Measurements from ENCODE around the gene TMPO. TPM values are rescaled to one million over a fixed set of nuclear protein-coding genes. Genes with fewer than 3 reads are reported as not detected.
"Not testable (repeated sequence)": the region's sequence is repeated elsewhere in the genome, so short reads cannot be mapped to it uniquely, and the experiment has no call there.

Gene TMPO
- polyA plus RNA-seq, 3 donors = 35.7 to 67.3 (median 52.1) TPM

- H4K20me1 ChIP-seq (ENCODE audit: insufficient read depth, low read length) = no peaks in the 10 kb centered on the region
- DNase-seq = no peak
- H3K27ac Mint-ChIP-seq = peak overlapping the region; percentile 97 to 100 (median 99)
- TF ChIP-seq CTCF (IDR thresholded peaks at IDR 0.05) = no peak
- peaks cover 0 to 10% (median 3%) of the 10 kb centered on the region in 3 donors for H3K27me3 Mint-ChIP-seq (ENCODE audit: low read depth in 3 of 3)
- H3K36me3 ChIP-seq (replicated peaks in 1 of 2; ENCODE audit: control insufficient read depth in 1 of 2, insufficient read depth in 2 of 2, low read length in 2 of 2) = no peaks in the 10 kb centered on the region
- peak overlapping the region; percentile 96 for H3K4me3 Mint-ChIP-seq
- no peaks in the 10 kb centered on the region for H3K9me3 Mint-ChIP-seq
- H3K79me2 ChIP-seq (ENCODE audit: insufficient read depth, low read length) = no peaks in the 10 kb centered on the region
- H3K4me3 ChIP-seq (replicated peaks in 1 of 3; ENCODE audit: low read depth in 2 of 3, low read length in 3 of 3) = peak overlapping the region; percentile 62 to 99 (median 77)
- no peaks in the 10 kb centered on the region for H3K9me3 ChIP-seq (replicated peaks in 1 of 2; ENCODE audit: control insufficient read depth in 1 of 2, insufficient read depth in 1 of 2, low read length in 2 of 2)
- H3K27ac ChIP-seq (ENCODE audit: low read depth in 1 of 2, low read length in 2 of 2) = peak overlapping the region; percentile 95 to 97
- peaks cover 7 to 16% of the 10 kb centered on the region in 2 donors for H3K4me1 ChIP-seq (ENCODE audit: control insufficient read depth in 1 of 2, insufficient read depth in 2 of 2, low read length in 2 of 2)
- peak overlapping the region; percentile 75 for H3K9ac ChIP-seq (ENCODE audit: insufficient read depth, low read length, poor library complexity, severe bottlenecking)
- H3K27me3 ChIP-seq (ENCODE audit: control insufficient read depth in 2 of 2, insufficient read depth in 2 of 2, low read length in 2 of 2) = no peaks in the 10 kb centered on the region
- H3K4me2 ChIP-seq (replicated peaks; ENCODE audit: extremely low read depth, low read length, poor library complexity, severe bottlenecking) = peak overlapping the region; percentile 81
- intact Hi-C loops (cut with micrococcal nuclease) = no loop called here
- peak overlapping the region; percentile 91 for H2AFZ ChIP-seq (ENCODE audit: insufficient read depth, low read depth, low read length, poor library complexity, severe bottlenecking)
- H3K36me3 Mint-ChIP-seq = no peaks in the 10 kb centered on the region
- WGBS (ENCODE audit: insufficient coverage) = no CpG with 5 or more reads among the region's 3 CpGs
- H3K4me1 Mint-ChIP-seq = peaks cover 11% of the 10 kb centered on the region
Measured at GRCh38 chr12:98504368-98504617, 11.1 kb upstream of the TMPO start.

GRCh38 chr12:98509063-98509462, 6.3 kb upstream of the TMPO start:
- H4K20me1 ChIP-seq (ENCODE audit: insufficient read depth, low read length) = no peaks in the 10 kb centered on the region
- H3K4me2 ChIP-seq (replicated peaks; ENCODE audit: extremely low read depth, low read length, poor library complexity, severe bottlenecking) = no peak overlapping the region
- H3K27me3 ChIP-seq (ENCODE audit: control insufficient read depth in 2 of 2, insufficient read depth in 2 of 2, low read length in 2 of 2) = no peaks in the 10 kb centered on the region
- Mint-ChIP-seq H3K4me3 (no peak overlapping the region), H3K27me3 (ENCODE audit: low read depth in 3 of 3) (peaks cover 0 to 12% (median 2%) of the 10 kb centered on the region in 3 donors), H3K27ac (no peak overlapping the region), H3K4me1 (peaks cover 21% of the 10 kb centered on the region), H3K9me3 (no peaks in the 10 kb centered on the region), H3K36me3 (peaks cover 0 to 8% of the 10 kb centered on the region in 2 donors)
- peaks cover 20 to 24% of the 10 kb centered on the region in 2 donors for H3K4me1 ChIP-seq (ENCODE audit: control insufficient read depth in 1 of 2, insufficient read depth in 2 of 2, low read length in 2 of 2)
- no peak overlapping the region for H3K4me3 ChIP-seq (replicated peaks in 1 of 3; ENCODE audit: low read depth in 2 of 3, low read length in 3 of 3)
- H3K79me2 ChIP-seq (ENCODE audit: insufficient read depth, low read length) = peaks cover 18% of the 10 kb centered on the region
- H3K36me3 ChIP-seq (replicated peaks in 1 of 2; ENCODE audit: control insufficient read depth in 1 of 2, insufficient read depth in 2 of 2, low read length in 2 of 2) = no peaks in the 10 kb centered on the region
- H2AFZ ChIP-seq (ENCODE audit: insufficient read depth, low read depth, low read length, poor library complexity, severe bottlenecking) = no peak overlapping the region
- no peaks in the 10 kb centered on the region for H3K9me3 ChIP-seq (replicated peaks in 1 of 2; ENCODE audit: control insufficient read depth in 1 of 2, insufficient read depth in 1 of 2, low read length in 2 of 2)
- H3K27ac ChIP-seq (ENCODE audit: low read depth in 1 of 2, low read length in 2 of 2) = no peak overlapping the region
- no peak for TF ChIP-seq CTCF (IDR thresholded peaks at IDR 0.05)
- H3K9ac ChIP-seq (ENCODE audit: insufficient read depth, low read length, poor library complexity, severe bottlenecking) = no peak overlapping the region
- DNase-seq = no peak
- 100% methylated on average over 2 of the region's 2 CpGs for WGBS (ENCODE audit: insufficient coverage)
- intact Hi-C loops (cut with micrococcal nuclease) = no loop called here

GRCh38 chr12:98511806-98512205, 3.6 kb upstream of the TMPO start:
- H3K27me3 Mint-ChIP-seq (ENCODE audit: low read depth in 3 of 3); H3K36me3 ChIP-seq (replicated peaks in 1 of 2; ENCODE audit: control insufficient read depth in 1 of 2, insufficient read depth in 2 of 2, low read length in 2 of 2); H2AFZ ChIP-seq (ENCODE audit: insufficient read depth, low read depth, low read length, poor library complexity, severe bottlenecking); H3K4me3 ChIP-seq (replicated peaks in 1 of 3; ENCODE audit: low read depth in 2 of 3, low read length in 3 of 3); H3K9me3 ChIP-seq (replicated peaks in 1 of 2; ENCODE audit: control insufficient read depth in 1 of 2, insufficient read depth in 1 of 2, low read length in 2 of 2); H3K9ac ChIP-seq (ENCODE audit: insufficient read depth, low read length, poor library complexity, severe bottlenecking); intact Hi-C loops (cut with micrococcal nuclease); H3K4me2 ChIP-seq (replicated peaks; ENCODE audit: extremely low read depth, low read length, poor library complexity, severe bottlenecking); H3K4me3 Mint-ChIP-seq; H3K27me3 ChIP-seq (ENCODE audit: control insufficient read depth in 2 of 2, insufficient read depth in 2 of 2, low read length in 2 of 2); H3K27ac Mint-ChIP-seq; H3K9me3 Mint-ChIP-seq; H4K20me1 ChIP-seq (ENCODE audit: insufficient read depth, low read length); H3K36me3 Mint-ChIP-seq; H3K27ac ChIP-seq (ENCODE audit: low read depth in 1 of 2, low read length in 2 of 2); DNase-seq: not testable (repeated sequence)
- peaks cover 22% of the 10 kb centered on the region for H3K4me1 Mint-ChIP-seq
- Histone ChIP-seq H3K4me1 (ENCODE audit: control insufficient read depth in 1 of 2, insufficient read depth in 2 of 2, low read length in 2 of 2) (peaks cover 22 to 25% of the 10 kb centered on the region in 2 donors), H3K79me2 (ENCODE audit: insufficient read depth, low read length) (peaks cover 43% of the 10 kb centered on the region)
- 93% methylated on average over 3 of the region's 5 CpGs for WGBS (ENCODE audit: insufficient coverage)

All from CD14-positive monocyte (primary cell).